NCI-H1930 (cell line): Measurements from ENCODE around the gene KNG1.

ENCODE experiments used
- DNase-seq, 2 experiments: peaks; one replicate each; lab custom pipeline; 2025; lab: John Stamatoyannopoulos, UW

KNG1 gene

DNA sequence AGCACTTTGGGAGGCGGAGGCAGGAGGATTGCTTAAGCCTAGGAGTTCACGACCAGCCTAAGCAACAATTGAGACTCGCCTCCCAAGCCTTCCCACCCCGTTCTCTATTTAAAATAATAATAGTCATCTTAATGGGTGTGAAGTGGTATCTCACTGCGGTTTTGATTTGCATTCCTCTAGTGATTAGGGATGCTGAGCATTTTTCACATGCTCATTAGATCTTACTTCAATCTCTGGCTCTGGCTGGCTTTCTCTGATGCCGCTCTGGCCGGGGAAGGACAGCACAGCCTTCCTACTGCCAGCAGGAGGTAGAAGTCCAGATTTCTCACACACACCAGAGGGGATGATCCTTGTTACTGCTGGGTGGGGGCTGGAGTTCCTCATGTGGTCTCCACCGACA is 58.8 kb downstream of the KNG1 start:
- DNase-seq, result no peak

DNA sequence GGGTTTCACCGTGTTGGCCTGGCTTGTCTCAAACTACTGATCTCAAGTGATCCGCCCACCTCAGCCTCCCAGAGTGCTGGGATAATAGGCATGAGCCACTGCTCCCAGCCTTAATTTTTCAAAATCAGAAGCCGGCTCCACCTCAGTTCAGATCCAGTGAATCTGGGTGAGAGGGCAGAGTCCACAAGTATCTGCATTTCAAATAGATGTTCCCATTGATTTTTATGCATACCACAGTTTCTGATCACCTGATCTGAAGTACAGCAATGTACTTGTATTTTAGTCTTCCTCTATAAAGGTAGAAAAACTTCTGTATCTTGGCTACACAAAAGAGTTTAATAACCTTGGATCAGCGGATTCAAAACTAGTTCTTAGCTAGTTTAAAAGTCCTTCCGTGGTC is 62.0 kb downstream of the KNG1 start:
- no peak for DNase-seq

DNA sequence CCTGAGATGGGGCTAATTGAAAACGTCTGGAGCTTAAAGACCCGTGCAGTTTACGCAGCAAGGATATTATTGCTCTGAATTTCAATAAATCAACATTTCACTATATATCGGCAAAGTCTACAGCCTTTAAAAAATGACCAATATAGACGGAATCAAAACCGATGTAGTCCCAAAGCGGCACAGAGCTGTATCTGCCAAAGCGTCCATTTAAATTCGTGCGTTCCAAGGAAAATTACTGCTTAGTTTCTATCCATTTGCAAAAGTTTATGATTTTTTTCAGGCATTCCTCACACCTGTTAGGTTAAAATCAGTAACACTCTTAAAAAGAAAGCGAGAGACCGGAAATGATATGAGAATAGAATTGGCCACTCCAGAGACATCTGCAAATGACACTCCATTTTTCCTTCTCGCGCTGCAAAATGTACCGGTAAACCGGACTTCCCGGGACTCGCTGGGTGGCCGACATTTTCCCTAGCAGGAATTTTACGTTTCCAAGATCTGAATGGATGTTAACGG is 65.4 kb downstream of the KNG1 start:
- no peak for DNase-seq

DNA sequence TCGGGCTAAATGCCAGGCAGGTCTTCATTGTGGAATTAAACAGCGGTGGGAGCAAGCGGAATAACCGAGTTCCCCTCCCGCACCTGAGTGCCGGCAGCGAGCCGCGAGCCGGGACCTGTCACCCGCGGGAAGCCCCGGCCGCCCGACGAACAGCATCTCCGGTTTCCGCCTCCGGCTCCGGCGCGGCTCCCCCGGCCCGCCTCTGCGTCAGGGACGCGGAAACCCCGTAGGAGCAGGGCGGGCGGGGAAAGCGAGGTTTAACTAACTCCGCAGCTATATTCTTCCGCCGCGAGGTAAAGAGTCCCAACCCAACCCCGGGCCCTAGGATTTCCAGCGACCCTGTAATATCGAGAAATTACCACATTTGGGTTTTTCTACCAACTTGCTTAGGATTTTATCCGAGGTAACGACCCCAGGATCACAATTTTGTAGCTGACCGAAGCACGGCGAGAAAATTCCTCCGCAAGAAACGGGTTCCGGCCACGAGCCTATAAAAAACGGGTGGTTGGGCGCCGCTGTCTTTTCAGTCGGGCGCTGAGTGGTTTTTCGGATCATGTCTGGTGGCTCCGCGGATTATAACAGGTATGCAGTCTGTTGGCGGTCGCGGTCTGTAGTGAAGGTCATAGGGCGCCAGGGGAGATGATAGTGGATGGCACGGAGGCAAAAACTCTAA is 66.0 kb downstream of the KNG1 start, which contains the start of gene EIF4A2:
TSS of gene EIF4A2 (plus strand) at position 520 of the 673 bp plus-strand sequence. CDS start at position 554, 34 bp downstream.
- DNase-seq, result peak; percentile 76 to 86

- DNase-seq, result peak in 1 of 2 experiments; percentile 68
Measured at GRCh38 chr3:186783731-186784515, 66.8 kb downstream of the KNG1 start.

GRCh38 chr3:186784820-186785494 is 67.8 kb downstream of the KNG1 start:
- no peak for DNase-seq

DNA sequence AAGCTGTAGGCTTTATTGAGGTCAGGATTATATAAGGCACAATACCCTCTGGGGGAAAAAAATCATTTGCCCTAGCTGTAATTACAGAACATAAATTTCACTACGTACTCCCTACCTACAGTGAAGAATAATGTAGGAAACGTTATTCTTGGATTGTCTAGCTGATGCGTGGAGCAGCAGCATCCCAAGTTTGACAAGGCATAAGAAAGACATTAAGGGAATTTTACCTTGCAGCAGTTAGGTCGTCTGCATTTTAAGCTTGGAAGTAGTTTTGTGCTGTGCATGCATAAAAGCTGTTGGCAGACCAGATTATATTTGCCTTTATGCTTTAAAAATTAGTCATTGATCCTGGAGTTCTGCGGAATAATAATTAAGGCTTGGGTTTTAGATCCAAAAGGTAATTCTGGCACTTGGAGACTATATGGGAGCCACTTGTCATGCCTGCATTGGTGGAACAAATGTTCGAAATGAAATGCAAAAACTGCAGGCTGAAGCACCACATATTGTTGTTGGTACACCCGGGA is 68.4 kb downstream of the KNG1 start:
- DNase-seq, result no peak

DNA sequence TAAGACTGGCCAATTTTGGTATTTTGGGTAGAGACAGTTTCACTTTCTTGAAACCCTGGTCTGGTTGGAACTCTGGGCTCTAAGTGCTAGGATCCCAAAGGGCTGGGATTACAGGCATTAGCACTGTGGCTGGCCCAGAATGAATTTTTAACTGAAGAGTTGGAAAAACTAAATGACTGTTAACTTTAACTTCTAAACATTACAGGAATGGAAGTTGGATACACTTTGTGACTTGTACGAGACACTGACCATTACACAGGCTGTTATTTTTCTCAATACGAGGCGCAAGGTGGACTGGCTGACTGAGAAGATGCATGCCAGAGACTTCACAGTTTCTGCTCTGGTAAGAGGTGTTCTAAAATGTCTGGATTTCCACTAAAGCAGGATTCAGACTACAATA is 69.8 kb downstream of the KNG1 start:
- DNase-seq, result no peak

DNA sequence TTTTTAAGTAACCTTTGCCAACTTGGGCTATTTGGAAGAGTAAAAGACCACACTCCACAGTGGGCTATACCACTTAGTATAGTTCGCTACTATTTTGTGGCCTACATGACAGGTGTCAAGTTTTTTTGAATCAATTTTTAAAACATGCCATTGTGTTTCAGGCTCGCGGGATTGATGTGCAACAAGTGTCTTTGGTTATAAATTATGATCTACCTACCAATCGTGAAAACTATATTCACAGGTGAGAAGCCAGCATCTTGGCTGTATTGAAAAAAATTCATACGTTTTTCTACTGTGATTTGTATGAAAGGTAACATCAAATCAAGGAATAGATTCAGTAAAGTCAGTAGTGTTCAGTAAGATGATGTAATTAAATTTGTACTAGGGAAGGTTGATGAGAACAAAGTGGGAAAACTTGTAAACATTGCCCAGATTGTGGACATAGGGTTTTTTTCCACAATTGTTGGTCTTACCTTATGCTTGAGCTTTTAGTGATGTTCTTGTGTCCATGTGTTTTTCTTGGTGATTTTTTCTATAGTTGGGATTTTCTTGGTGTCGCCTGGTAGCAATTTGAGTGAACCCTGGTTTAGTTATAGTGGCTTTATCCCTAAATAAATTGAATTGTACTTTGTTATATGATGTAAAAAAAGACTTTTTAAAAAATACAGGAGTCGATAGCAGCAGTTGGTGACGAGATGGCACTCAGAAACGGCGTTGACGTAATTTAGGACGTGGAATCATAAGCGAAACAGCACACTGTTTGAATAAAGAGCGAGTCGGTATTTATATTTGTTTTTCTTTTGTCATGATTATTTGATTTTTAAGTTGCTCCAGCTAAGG is 70.7 kb downstream of the KNG1 start:
- no peak for DNase-seq

DNA sequence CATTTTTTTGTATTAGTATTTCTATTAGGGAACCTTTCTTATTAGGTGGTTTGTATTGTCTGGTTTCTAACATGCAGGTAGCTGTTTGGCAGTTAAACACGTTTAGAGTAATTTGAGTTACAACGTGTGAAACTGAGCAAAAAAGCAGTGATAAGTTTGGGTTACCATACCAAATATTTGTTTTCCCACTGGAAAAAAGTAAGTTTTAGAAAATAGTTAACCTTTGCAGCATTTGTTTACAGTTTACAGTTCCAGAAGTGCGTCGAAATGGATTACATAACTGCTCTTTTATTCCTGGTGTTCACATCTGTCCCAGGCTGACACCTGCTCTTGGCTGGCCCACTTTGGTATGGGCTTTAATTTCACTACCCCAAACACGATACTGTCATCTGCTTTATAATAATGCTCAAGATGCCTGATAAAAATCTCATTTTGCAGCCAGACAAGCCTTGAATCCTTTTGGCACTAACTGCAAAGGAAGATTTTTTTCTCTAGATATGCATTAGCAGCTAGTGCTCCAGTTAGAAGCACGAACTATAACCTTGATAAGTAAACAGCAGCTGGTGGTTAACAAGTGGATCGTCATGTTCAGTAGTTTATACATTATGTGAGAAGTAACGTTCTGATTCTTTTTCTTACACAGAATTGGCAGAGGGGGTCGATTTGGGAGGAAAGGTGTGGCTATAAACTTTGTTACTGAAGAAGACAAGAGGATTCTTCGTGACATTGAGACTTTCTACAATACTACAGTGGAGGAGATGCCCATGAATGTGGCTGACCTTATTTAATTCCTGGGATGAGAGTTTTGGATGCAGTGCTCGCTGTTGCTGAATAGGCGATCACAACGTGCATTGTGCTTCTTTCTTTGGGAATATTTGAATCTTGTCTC is 71.6 kb downstream of the KNG1 start:
- no peak for DNase-seq

DNA sequence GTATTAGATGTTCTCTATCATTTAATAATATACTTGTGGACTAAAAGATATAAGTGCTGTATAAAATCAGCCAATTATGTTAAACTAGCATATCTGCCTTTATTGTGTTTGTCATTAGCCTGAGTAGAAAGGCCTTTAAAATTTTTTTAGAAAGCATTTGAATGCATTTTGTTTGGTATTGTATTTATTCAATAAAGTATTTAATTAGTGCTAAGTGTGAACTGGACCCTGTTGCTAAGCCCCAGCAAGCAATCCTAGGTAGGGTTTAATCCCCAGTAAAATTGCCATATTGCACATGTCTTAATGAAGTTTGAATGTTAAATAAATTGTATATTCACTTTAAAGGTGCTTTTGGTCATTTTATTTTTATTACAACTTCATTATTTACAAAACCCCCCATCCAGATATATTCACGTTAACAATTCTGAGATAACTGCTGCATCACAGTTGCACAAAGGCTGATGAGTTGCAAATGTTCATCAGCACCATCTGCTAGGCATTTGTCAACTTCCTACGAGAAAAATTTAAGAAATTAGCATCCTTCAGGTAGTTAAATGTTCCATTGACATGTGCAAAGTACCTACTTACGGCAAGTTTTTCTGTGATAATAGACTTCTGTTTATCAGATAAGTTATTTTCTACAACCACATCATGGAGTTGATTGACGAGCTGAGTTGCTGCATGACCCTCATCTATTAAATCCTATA is 72.5 kb downstream of the KNG1 start:
- no peak for DNase-seq

DNA sequence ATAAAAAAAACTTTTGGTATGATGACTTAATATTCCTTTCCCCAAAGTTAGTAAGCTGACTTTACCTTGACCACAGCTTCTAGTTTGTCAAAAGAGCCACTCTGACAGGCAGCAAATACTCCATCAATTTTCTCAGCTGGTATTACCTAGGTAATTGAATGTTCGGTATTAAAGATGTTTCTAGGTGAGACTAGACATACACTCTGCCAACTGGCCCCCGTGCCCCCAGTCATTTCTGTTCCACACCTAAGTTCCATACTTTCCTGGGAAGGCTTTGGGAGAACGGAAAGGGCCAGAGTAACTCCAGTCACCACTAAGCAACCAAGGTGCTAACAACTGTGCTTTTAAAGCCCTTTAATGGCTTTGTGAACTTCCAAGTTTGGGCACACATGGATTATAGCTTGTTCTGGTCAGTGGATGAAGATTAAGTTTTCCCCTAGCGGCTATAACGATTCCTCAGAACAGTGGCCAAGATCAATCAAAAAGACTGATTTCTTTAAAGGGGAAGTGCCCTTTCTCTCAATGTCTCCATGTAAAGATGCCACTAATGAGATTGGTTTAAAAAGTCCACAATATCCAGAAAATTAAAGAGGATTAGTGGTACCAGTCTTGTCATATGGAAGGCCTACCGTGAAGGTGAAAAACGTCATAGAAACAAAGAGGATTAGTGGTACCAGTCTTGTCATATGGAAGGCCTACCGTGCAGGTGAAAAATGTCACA is 73.3 kb downstream of the KNG1 start:
- no peak for DNase-seq
